Dendritic cell treated with granulocyte-macrophage colony-stimulating factor and Interleukin-4, amounts not matched to agents 40 ng/mL and 50 ng/mL, for 4 days (primary cell): ENCODE results near the gene NFIA.

Source experiments
- H3K27ac Mint-ChIP-seq: one replicate; pipeline ENCODE4 v1.8.0; 2022; ENCODE audit warnings: mild to moderate bottlenecking, mixed read lengths
- H3K27me3 Mint-ChIP-seq: one replicate; pipeline ENCODE4 v1.8.0; 2022; ENCODE audit warnings: mild to moderate bottlenecking, mixed read lengths
- H3K36me3 Mint-ChIP-seq: one replicate; pipeline ENCODE4 v1.8.0; 2022; ENCODE audit warnings: low read depth, mixed read lengths
- H3K4me1 Mint-ChIP-seq: one replicate; pipeline ENCODE4 v1.8.0; 2022; ENCODE audit warnings: low read depth, mixed read lengths
- H3K4me3 Mint-ChIP-seq: one replicate; pipeline ENCODE4 v1.8.0; 2022; ENCODE audit warnings: mild to moderate bottlenecking, moderate library complexity, mixed read lengths
- H3K9me3 Mint-ChIP-seq: one replicate; pipeline ENCODE4 v1.8.0; 2022; ENCODE audit warnings: mixed read lengths
- intact Hi-C: fragments of 100-400 bp; cut with micrococcal nuclease; formaldehyde crosslinking; loops from one replicate; pipeline ENCODE4 v1.15.0; 2022

The NFIA gene

GRCh38 chr1:61182049-61182448, 99.7 kb downstream of the NFIA start:
- intact Hi-C loops: no loop called here
- Mint-ChIP-seq H3K27me3 (no peaks in the 10 kb centered on the region), H3K27ac (no peak overlapping the region)

DNA sequence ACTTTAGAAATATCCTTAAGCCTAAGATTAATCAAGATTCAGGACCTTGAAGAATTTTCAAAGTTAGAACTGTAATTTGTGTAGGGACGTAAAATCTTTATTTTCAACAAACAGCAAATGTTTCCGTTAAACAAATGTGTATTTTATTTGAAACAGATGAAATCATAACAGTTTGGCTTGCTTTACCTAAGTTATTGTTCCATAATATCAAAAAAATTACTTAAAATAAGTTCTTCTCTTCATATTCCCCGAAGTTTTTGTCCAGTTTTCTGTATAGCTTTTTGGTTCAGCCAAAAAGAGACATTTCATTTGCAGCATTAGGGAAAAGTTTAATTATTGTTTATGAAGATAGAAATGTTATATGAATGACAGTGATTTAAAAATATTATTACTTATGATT, 100.1 kb downstream of the NFIA start:
- Mint-ChIP-seq H3K4me1 (peaks cover 6% of the 10 kb centered on the region), H3K27me3 (no peaks in the 10 kb centered on the region), H3K4me3 (no peak overlapping the region), H3K27ac (no peak overlapping the region), H3K36me3 (no peaks in the 10 kb centered on the region), H3K9me3 (no peaks in the 10 kb centered on the region)
- intact Hi-C loops: no loop called here

More at GRCh38 chr1:61182049-61182448, 99.7 kb downstream of the NFIA start:
- Mint-ChIP-seq H3K36me3 (no peaks in the 10 kb centered on the region), H3K9me3 (no peaks in the 10 kb centered on the region), H3K4me3 (no peak overlapping the region), H3K4me1 (peaks cover 6% of the 10 kb centered on the region)

- H3K4me1 Mint-ChIP-seq: peaks cover 6% of the 10 kb centered on the region
- no peaks in the 10 kb centered on the region for H3K27me3 Mint-ChIP-seq
- H3K36me3 Mint-ChIP-seq: no peaks in the 10 kb centered on the region
- no peak overlapping the region for H3K4me3 Mint-ChIP-seq
- intact Hi-C loops: no loop called here
- no peak overlapping the region for H3K27ac Mint-ChIP-seq
- no peaks in the 10 kb centered on the region for H3K9me3 Mint-ChIP-seq
Measured at GRCh38 chr1:61183471-61184039, 101.2 kb downstream of the NFIA start.

DNA sequence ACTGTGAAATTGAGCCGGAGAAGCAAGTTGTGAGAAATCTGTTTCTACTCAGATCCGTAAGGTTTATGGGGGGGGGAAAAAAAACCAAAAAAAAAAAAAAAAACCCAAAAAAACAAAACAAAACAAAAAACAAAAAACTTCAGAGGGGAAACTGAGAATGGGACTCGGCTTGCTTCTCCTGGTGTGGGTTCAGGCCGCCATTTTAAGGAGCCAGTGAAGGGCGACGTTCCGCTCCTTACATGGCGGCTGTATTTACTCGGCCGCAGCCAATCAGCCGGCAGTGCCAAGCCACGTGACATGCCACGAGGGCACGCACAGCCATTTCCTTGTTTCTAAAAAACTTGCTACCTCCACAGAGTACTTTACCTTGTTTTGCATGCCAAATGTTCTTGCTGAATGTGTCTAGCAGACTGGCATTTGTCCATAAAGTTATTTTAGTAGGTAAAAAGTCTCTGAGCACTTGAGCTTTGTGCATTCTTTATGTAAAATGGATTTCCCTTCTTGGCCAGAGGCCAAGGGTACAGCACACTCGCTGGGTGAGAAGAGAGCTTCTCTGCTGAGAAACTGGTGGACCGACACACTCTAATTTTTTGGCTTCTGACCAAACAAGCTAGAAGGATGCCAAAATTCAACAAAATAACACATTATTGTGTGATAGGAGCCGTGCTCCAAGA, 101.8 kb downstream of the NFIA start:
- intact Hi-C loops: no loop called here
- Mint-ChIP-seq H3K9me3 (no peaks in the 10 kb centered on the region), H3K27me3 (no peaks in the 10 kb centered on the region), H3K27ac (no peak overlapping the region), H3K4me1 (peaks cover 6% of the 10 kb centered on the region), H3K4me3 (no peak overlapping the region), H3K36me3 (no peaks in the 10 kb centered on the region)

DNA sequence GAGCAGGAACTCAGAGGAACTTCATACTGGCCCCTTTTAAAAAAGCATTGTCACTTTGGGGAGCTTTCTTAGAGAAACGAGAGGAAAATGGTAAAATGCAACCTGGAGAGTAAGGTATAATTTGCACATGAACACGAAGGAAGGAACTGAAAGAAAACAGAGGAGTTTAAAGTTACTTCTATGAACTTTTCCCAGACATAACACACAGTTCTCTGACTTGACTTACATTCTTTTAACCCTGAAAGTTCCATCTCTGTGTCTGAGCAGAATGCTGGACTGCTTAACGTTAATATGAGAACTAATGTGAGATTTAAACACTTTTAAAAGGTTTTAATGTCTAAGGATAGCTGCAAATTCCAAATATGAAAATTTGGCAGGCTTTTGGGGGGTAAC, 102.3 kb downstream of the NFIA start:
- intact Hi-C loops: no loop called here
- Mint-ChIP-seq H3K4me3 (no peak overlapping the region), H3K36me3 (no peaks in the 10 kb centered on the region), H3K27me3 (no peaks in the 10 kb centered on the region), H3K27ac (no peak overlapping the region), H3K4me1 (peaks cover 6% of the 10 kb centered on the region), H3K9me3 (no peaks in the 10 kb centered on the region)

DNA sequence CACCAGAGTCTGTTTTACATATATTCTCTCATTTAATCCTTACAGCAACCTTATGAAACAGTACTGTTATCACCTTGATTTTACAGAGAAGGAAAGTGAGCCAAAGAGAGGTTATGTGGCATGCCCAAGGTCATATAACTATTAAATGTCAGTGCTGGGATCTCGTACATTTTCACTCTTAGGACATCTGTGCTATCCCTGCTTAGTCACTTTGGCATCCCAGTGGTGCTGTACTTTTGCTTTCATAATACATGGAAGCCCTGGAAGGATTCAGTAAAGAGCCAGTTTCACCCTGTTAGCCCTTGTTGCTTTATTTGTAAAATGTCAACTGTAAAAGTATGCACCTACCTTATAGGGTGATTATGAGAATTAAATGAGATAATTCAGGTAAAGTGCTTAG, 104.4 kb downstream of the NFIA start:
- intact Hi-C loops: no loop called here
- H3K4me3 Mint-ChIP-seq: no peak overlapping the region
- H3K27me3 Mint-ChIP-seq: no peaks in the 10 kb centered on the region
- no peak overlapping the region for H3K27ac Mint-ChIP-seq
- H3K36me3 Mint-ChIP-seq: no peaks in the 10 kb centered on the region
- no peaks in the 10 kb centered on the region for H3K9me3 Mint-ChIP-seq
- H3K4me1 Mint-ChIP-seq: peaks cover 6% of the 10 kb centered on the region

GRCh38 chr1:61187352-61188086, 105.2 kb downstream of the NFIA start:
- Mint-ChIP-seq H3K4me3 (no peak overlapping the region), H3K4me1 (peaks cover 6% of the 10 kb centered on the region), H3K27ac (no peak overlapping the region), H3K27me3 (no peaks in the 10 kb centered on the region), H3K36me3 (no peaks in the 10 kb centered on the region), H3K9me3 (no peaks in the 10 kb centered on the region)
- intact Hi-C loops: no loop called here

DNA sequence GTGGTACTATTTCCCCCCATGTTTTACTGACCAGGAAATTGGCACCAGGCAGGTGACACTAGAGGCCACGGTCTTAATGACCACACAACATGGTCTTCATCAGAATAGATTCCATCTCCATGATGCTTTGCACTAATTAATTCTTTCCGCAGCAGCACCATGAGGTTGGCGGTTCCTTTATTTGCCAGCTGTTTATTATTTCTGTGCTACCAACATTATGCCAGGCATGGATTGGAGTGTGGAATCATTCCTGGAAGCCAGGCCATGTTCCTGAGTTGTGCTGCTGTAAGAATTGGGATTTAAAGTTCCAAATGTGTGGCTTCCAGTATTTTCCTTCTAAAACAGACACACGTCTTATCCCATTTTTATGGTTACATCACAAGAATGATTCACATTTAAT, 107.8 kb downstream of the NFIA start:
- Mint-ChIP-seq H3K36me3 (no peaks in the 10 kb centered on the region), H3K4me1 (no peaks in the 10 kb centered on the region), H3K9me3 (no peaks in the 10 kb centered on the region), H3K4me3 (no peak overlapping the region), H3K27ac (no peak overlapping the region), H3K27me3 (no peaks in the 10 kb centered on the region)
- intact Hi-C loops: no loop called here

- Mint-ChIP-seq H3K27me3 (no peaks in the 10 kb centered on the region), H3K4me1 (no peaks in the 10 kb centered on the region)
Measured at GRCh38 chr1:61190618-61191432, 108.5 kb downstream of the NFIA start.

GRCh38 chr1:61191433-61191720, 109.0 kb downstream of the NFIA start:
- Mint-ChIP-seq H3K36me3 (no peaks in the 10 kb centered on the region), H3K4me1 (no peaks in the 10 kb centered on the region), H3K27ac (no peak overlapping the region), H3K4me3 (no peak overlapping the region), H3K9me3 (no peaks in the 10 kb centered on the region), H3K27me3 (no peaks in the 10 kb centered on the region)
- intact Hi-C loops: no loop called here

More at GRCh38 chr1:61190618-61191432, 108.5 kb downstream of the NFIA start:
- no peaks in the 10 kb centered on the region for H3K9me3 Mint-ChIP-seq
- intact Hi-C loops: no loop called here
- H3K36me3 Mint-ChIP-seq: no peaks in the 10 kb centered on the region
- no peak overlapping the region for H3K4me3 Mint-ChIP-seq
- H3K27ac Mint-ChIP-seq: no peak overlapping the region

GRCh38 chr1:61192663-61193330, 110.4 kb downstream of the NFIA start:
- Mint-ChIP-seq H3K9me3 (no peaks in the 10 kb centered on the region), H3K4me1 (no peaks in the 10 kb centered on the region), H3K36me3 (no peaks in the 10 kb centered on the region), H3K27me3 (no peaks in the 10 kb centered on the region), H3K4me3 (no peak overlapping the region), H3K27ac (no peak overlapping the region)
- intact Hi-C loops: no loop called here

DNA sequence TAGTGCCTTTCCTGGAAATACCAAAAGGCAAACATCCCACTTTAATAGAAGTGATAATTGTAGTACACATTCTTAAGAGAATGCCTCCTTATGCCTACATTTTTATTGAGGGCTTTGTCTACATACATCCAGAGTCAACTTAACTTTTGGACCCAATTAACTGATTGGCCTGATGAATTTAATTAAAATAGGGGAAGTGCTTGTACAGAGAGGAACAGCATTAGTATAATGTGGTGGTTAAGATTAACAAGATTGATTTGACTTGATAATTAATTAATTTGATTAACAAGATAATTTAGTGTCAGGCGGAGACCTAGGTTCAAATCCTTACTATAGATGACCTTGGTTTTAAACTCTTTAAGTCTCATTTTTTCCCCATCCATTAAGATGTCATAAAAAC, 111.4 kb downstream of the NFIA start:
- Mint-ChIP-seq H3K27me3 (no peaks in the 10 kb centered on the region), H3K4me3 (no peak overlapping the region), H3K36me3 (no peaks in the 10 kb centered on the region), H3K27ac (no peak overlapping the region), H3K9me3 (no peaks in the 10 kb centered on the region), H3K4me1 (no peaks in the 10 kb centered on the region)
- intact Hi-C loops: no loop called here

- Mint-ChIP-seq H3K4me3 (no peak overlapping the region), H3K36me3 (no peaks in the 10 kb centered on the region), H3K4me1 (peaks cover 3% of the 10 kb centered on the region), H3K27ac (no peak overlapping the region), H3K27me3 (no peaks in the 10 kb centered on the region), H3K9me3 (no peaks in the 10 kb centered on the region)
- intact Hi-C loops: no loop called here
Measured at GRCh38 chr1:61198554-61198953, 116.2 kb downstream of the NFIA start.

DNA sequence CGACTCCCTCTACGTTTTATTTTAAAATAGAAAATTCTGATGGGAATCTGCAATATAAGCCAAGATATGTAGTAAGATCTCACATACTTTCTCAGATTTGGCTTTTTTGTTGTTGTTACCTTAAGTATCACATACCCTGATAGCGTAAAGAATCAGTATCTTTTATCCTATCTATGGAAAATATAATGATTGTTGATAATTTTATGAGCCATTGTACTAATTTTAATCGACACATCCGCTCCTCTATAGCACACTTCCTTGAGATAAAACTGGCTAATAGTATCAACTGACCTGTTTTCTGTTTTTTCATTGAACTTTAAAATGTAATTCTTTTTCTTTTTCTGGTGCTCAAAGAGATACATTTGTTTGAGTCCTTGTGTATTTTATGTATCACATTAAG, 118.7 kb downstream of the NFIA start:
- H3K4me3 Mint-ChIP-seq: no peak overlapping the region
- H3K36me3 Mint-ChIP-seq: no peaks in the 10 kb centered on the region
- intact Hi-C loops: no loop called here
- H3K9me3 Mint-ChIP-seq: no peaks in the 10 kb centered on the region
- H3K27ac Mint-ChIP-seq: no peak overlapping the region
- peaks cover 5% of the 10 kb centered on the region for H3K4me1 Mint-ChIP-seq
- no peaks in the 10 kb centered on the region for H3K27me3 Mint-ChIP-seq
